Measurements from ENCODE around the gene MEIKIN.

DNA sequence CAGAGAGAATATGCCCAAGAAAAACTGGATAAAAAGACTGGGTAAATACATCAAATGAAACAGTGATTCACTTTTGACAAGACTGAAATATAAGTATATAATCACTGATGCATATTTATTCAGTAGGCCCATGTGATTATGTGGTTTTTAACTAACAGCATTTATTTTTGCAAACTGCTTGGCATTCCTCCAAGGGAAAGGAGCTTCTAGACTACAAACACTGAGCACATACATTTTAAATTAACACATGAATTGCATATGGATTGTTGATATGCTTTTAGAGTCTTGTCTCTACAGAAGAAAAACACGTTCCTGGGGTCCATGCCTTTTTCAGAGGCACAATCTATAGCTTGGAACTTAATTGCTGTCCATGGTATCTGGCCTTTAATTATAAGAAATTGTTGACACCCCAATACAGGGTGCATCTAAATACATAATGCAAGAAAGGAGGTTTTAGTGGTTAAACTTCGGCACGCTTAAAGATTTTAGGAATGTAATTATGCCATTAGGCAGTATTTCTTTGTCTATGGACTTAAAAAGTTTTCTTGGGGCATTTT, 6.9 kb upstream of the MEIKIN start:
- TF ChIP-seq, protein P1, sequence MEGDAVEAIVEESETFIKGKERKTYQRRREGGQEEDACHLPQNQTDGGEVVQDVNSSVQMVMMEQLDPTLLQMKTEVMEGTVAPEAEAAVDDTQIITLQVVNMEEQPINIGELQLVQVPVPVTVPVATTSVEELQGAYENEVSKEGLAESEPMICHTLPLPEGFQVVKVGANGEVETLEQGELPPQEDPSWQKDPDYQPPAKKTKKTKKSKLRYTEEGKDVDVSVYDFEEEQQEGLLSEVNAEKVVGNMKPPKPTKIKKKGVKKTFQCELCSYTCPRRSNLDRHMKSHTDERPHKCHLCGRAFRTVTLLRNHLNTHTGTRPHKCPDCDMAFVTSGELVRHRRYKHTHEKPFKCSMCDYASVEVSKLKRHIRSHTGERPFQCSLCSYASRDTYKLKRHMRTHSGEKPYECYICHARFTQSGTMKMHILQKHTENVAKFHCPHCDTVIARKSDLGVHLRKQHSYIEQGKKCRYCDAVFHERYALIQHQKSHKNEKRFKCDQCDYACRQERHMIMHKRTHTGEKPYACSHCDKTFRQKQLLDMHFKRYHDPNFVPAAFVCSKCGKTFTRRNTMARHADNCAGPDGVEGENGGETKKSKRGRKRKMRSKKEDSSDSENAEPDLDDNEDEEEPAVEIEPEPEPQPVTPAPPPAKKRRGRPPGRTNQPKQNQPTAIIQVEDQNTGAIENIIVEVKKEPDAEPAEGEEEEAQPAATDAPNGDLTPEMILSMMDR (IDR thresholded peaks at IDR 0.05) = no peak
- TF ChIP-seq EZH2 (IDR thresholded peaks at IDR 0.05) = no peak
